HG03457 (cell line): ENCODE data around the gene JADE2.
"Not testable (repeated sequence)": the region's sequence is repeated elsewhere in the genome, so short reads cannot be mapped to it uniquely, and the experiment has no call there.

Experiments
- ATAC-seq: cut with Tn5 transposase; IDR thresholded peaks from one replicate; pipeline ENCODE4 v1.9.1; 2021; ENCODE audit warnings: moderate number of reproducible peaks; ENCODE audit not compliant: unreplicated experiment

Gene JADE2

GRCh38 chr5:134507452-134507851, 18.0 kb upstream of the JADE2 start:
- no peak for ATAC-seq

- ATAC-seq = no peak
These were observed 16.8 kb upstream of the JADE2 start for GRCh38 chr5:134508521-134509195.

- ATAC-seq = no peak
These were observed 16.0 kb upstream of the JADE2 start for GRCh38 chr5:134509308-134510040.

GRCh38 chr5:134510970-134511795, 14.3 kb upstream of the JADE2 start:
- ATAC-seq = no peak

- no peak for ATAC-seq
These were observed 13.4 kb upstream of the JADE2 start for GRCh38 chr5:134511796-134512660.

GRCh38 chr5:134512661-134512999, 12.8 kb upstream of the JADE2 start:
- ATAC-seq = no peak

- no peak for ATAC-seq
These were observed 9.7 kb upstream of the JADE2 start for GRCh38 chr5:134515801-134516200.

- not testable (repeated sequence) for ATAC-seq
These were observed 8.5 kb upstream of the JADE2 start for GRCh38 chr5:134516984-134517383.

- ATAC-seq = no peak
These were observed 7.9 kb upstream of the JADE2 start for GRCh38 chr5:134517553-134517952.

- ATAC-seq = no peak
These were observed 5.5 kb upstream of the JADE2 start for GRCh38 chr5:134519989-134520388.

GRCh38 chr5:134521841-134522240, 3.6 kb upstream of the JADE2 start:
- no peak for ATAC-seq

- no peak for ATAC-seq
These were observed 1.8 kb upstream of the JADE2 start for GRCh38 chr5:134523543-134524271.

GRCh38 chr5:134524272-134524825, 1.1 kb upstream of the JADE2 start:
- ATAC-seq = no peak

- peak; percentile 3 for ATAC-seq
These were observed 413 bp downstream of the JADE2 start for GRCh38 chr5:134525683-134526482.

GRCh38 chr5:134526483-134527155, 1.1 kb downstream of the JADE2 start:
- ATAC-seq = peak; percentile 17

GRCh38 chr5:134527156-134527960, 1.9 kb downstream of the JADE2 start:
- peak; percentile 37 for ATAC-seq

- no peak for ATAC-seq
These were observed 2.5 kb downstream of the JADE2 start for GRCh38 chr5:134527961-134528424.

- ATAC-seq = no peak
These were observed 3.1 kb downstream of the JADE2 start for GRCh38 chr5:134528556-134528955.
